Liver (tissue), 9 donors: Measurements from ENCODE around the gene ADGRV1. TPM values are rescaled to one million over a fixed set of nuclear protein-coding genes. Genes with fewer than 3 reads are reported as not detected.

Experiments used
- DNase-seq: peaks from one replicate; pipeline ENCODE4 v3.0.0-alpha.2; 2017; ENCODE audit warnings: low spot score
- H3K27ac ChIP-seq, 2 donors: one replicate each; pipeline ENCODE4 v1.7.0; 2013; ENCODE audit warnings: inconsistent platforms in 2 of 2, low read length in 2 of 2, control low read depth in 1 of 2, low read depth in 1 of 2, mild to moderate bottlenecking in 1 of 2
- H3K27me3 ChIP-seq, 4 donors: one replicate each; pipeline versions ENCODE4 v1.6.1 to v1.7.0; 2013; ENCODE audit warnings: low read length in 3 of 4, inconsistent platforms in 1 of 4, mild to moderate bottlenecking in 1 of 4, moderate library complexity in 1 of 4; ENCODE audit not compliant: control insufficient read depth in 4 of 4, insufficient read depth in 4 of 4
- H3K36me3 ChIP-seq, 4 donors: one replicate each; pipeline versions ENCODE4 v1.6.1 to v1.7.0; 2013; ENCODE audit warnings: low read length in 3 of 4, mild to moderate bottlenecking in 3 of 4, low read depth in 1 of 4, moderate library complexity in 1 of 4; ENCODE audit not compliant: control insufficient read depth in 4 of 4, insufficient read depth in 3 of 4
- H3K4me1 ChIP-seq, 4 donors: one replicate each; pipeline versions ENCODE4 v1.6.1 to v1.7.0; 2013; ENCODE audit warnings: low read length in 3 of 4, mild to moderate bottlenecking in 3 of 4, moderate library complexity in 1 of 4; ENCODE audit not compliant: control insufficient read depth in 4 of 4, insufficient read depth in 4 of 4
- H3K4me3 ChIP-seq, 3 donors: one replicate each; pipeline versions ENCODE4 v1.6.1 to v1.7.0; 2013; ENCODE audit warnings: low read length in 3 of 3, control low read depth in 1 of 3, low read depth in 1 of 3, mild to moderate bottlenecking in 1 of 3
- H3K9ac ChIP-seq, 2 donors: one replicate each; pipeline ENCODE4 v1.7.0; 2013; ENCODE audit warnings: low read length in 2 of 2, mild to moderate bottlenecking in 2 of 2, moderate library complexity in 2 of 2, control low read depth in 1 of 2, low read depth in 1 of 2
- H3K9me3 ChIP-seq, 4 donors: one replicate each; pipeline versions ENCODE4 v1.6.1 to v1.7.0; 2013; ENCODE audit warnings: low read length in 3 of 4; ENCODE audit not compliant: control insufficient read depth in 4 of 4
- EGR1 ChIP-seq, 2 donors: IDR thresholded peaks; 2 replicates each; pipeline ENCODE4 v1.6.1; 2016 to 2018; ENCODE audit warnings: antibody characterized with exemption in 2 of 2, low read depth in 2 of 2
- FOXA1 ChIP-seq: IDR thresholded peaks from 2 replicates; pipeline ENCODE4 v1.6.1; 2016; ENCODE audit warnings: antibody characterized with exemption
- FOXA2 ChIP-seq: IDR thresholded peaks from 2 replicates; pipeline ENCODE4 v1.6.1; 2016; ENCODE audit warnings: antibody characterized with exemption
- GABPA ChIP-seq, 2 donors: IDR thresholded peaks in 1 of 2; conservative IDR thresholded peaks in 1 of 2; 2 replicates each; pipeline ENCODE4 v1.6.1; 2016; ENCODE audit warnings: antibody characterized with exemption in 2 of 2, mild to moderate bottlenecking in 1 of 2, moderate library complexity in 1 of 2
- HNF4A ChIP-seq, 2 donors: conservative IDR thresholded peaks; 2 replicates each; pipeline ENCODE4 v1.6.1; 2016; ENCODE audit warnings: antibody characterized with exemption in 2 of 2, mild to moderate bottlenecking in 2 of 2
- HNF4G ChIP-seq: IDR thresholded peaks from 2 replicates; pipeline ENCODE4 v1.6.1; 2016; ENCODE audit warnings: antibody characterized with exemption
- JUND ChIP-seq, 2 donors: IDR thresholded peaks; 2 replicates each; pipeline ENCODE4 v1.6.1; 2016; ENCODE audit warnings: antibody characterized with exemption in 2 of 2
- NR2F2 ChIP-seq: IDR thresholded peaks from 2 replicates; pipeline ENCODE4 v1.6.1; 2016; ENCODE audit warnings: antibody characterized with exemption
- RAD21 ChIP-seq, 2 donors: IDR thresholded peaks; 2 replicates each; pipeline ENCODE4 v1.6.1; 2016; ENCODE audit warnings: antibody characterized with exemption in 2 of 2, mild to moderate bottlenecking in 2 of 2
- RXRA ChIP-seq, 2 donors: IDR thresholded peaks; 2 replicates each; pipeline ENCODE4 v1.6.1; 2017 to 2018; ENCODE audit warnings: antibody characterized with exemption in 2 of 2, mild to moderate bottlenecking in 1 of 2
- SP1 ChIP-seq: IDR thresholded peaks from 2 replicates; pipeline ENCODE4 v1.6.1; 2018; ENCODE audit warnings: antibody characterized with exemption, mild to moderate bottlenecking
- TAF1 ChIP-seq: conservative IDR thresholded peaks from 2 replicates; pipeline ENCODE4 v1.6.1; 2016; ENCODE audit warnings: antibody characterized with exemption, mild to moderate bottlenecking
- YY1 ChIP-seq: IDR thresholded peaks from 2 replicates; pipeline ENCODE4 v1.6.1; 2016; ENCODE audit warnings: antibody characterized with exemption, mild to moderate bottlenecking
- WGBS: extraction: QIAGEN DNeasy Blood & Tissue Kit; methylation state at CpG from one replicate; pipeline ENCODE4 v1.1.7; 2013; 5-methylcytosine and 5-hydroxymethylcytosine counted together
- polyA plus RNA-seq, 2 donors: library from polyadenylated mRNA; stranded (reverse) in 1 of 2; unstranded in 1 of 2; fragments of 200-250 nt in 1 of 2; fragments of >200 nt in 1 of 2; fragmentation: Nextera tagmentation in 1 of 2; extraction: Ambion mirVana in 1 of 2; gene quantifications; one replicate each; pipeline versions ENCODE4 v1.2.1 to v1.2.3, GENCODE V29; 2013 to 2015
- total RNA-seq, 2 donors: library from RNA; depleted of rRNA; stranded (reverse); fragments of >200 nt; gene quantifications; one replicate each; pipeline ENCODE4 v1.2.3, GENCODE V29; 2014
- TF ChIP-seq, protein P1 (sequence below): IDR thresholded peaks from 2 replicates; pipeline ENCODE4 v1.6.1; 2016; ENCODE audit warnings: antibody characterized with exemption
- TF ChIP-seq, protein P2 (sequence below): IDR thresholded peaks from 2 replicates; pipeline ENCODE4 v1.6.1; 2016; ENCODE audit warnings: antibody characterized with exemption, mild to moderate bottlenecking
- TF ChIP-seq, protein P3 (sequence below): IDR thresholded peaks from 2 replicates; pipeline ENCODE4 v1.6.1; 2016; ENCODE audit warnings: antibody characterized with exemption
- TF ChIP-seq, protein P4 (sequence below): IDR thresholded peaks from 2 replicates; pipeline ENCODE4 v1.6.1; 2016; ENCODE audit warnings: antibody characterized with exemption
- TF ChIP-seq, protein P5 (sequence below): fragments of 150-350 bp; IDR thresholded peaks from 2 replicates; pipeline ENCODE4 v1.5.1; 2017; ENCODE audit warnings: improper control_type of control experiment, low read depth, low read length; ENCODE audit not compliant: missing input control
- donor health status: healthy.
- donor health status: healthy.
- donor health status: healthy.
- donor health status: healthy.
- donor health status: healthy.

ADGRV1 gene
- total and polyA plus RNA-seq, 4 donors: 5.1 to 15.5 (median 9.6) TPM

DNA sequence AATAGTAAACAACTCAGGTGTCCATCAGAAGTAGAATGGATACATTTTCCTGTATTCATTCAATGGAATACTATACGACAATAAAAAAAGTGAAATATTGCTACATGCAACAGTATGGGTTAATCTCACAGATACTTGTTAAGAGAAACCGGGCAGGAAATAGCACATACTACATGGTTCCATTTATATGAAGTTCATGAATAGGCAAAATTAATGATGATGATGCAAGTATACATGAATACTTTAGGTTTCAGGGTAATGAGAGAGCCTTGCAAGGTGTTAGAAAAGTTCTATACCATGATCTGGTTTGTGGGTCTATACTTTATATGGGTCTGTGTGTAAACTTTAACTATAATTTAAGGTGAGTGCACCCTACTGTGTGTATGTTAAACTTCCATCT, 390.4 kb downstream of the ADGRV1 start (continued):
- TF ChIP-seq, protein P1, sequence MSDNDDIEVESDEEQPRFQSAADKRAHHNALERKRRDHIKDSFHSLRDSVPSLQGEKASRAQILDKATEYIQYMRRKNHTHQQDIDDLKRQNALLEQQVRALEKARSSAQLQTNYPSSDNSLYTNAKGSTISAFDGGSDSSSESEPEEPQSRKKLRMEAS: no peak
- no peak for TF ChIP-seq SP1

DNA sequence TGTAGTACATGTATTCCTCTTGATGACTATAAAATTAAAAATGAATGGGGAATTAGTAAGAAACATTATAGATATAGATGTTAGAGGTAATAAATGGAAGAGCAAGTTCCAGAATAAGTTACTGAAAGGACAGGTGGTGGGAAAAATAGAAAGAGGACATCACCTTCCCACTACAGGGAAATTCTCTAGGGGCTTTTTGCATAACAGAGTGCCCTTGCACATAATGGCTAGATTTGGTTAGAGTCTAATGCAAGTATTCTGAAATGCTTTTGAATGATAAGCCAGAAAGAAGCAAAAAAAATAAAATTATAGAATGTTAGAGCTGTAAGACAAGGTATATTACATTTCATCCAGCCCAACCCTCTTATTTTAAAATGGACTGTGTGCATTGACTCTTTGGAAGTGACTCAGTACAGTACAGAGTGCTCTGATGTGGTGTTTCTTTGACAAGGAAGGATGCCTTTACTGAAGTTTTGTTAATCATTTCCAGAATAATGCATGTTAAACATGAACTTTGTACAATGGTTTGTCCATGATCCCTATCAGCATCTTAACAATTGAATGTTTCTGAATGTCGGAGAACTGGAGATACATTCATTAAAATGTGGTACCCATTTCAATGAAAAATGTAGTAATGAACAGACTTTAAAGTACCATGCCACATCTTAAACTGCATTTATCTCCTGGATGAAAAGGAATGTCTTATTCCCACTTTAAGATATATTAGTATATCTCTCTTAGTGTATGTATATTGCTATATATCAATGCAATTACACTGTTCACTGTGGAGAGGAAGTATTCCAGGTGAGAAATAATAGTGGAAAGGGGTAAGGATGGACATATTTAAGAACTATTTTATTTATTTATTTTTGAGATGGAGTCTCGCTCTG, 391.1 kb downstream of the ADGRV1 start:
- no peak for DNase-seq
- WGBS: 74% methylated on average over 2 of the region's 2 CpGs

More for the DNA sequence above, 391.1 kb downstream of the ADGRV1 start:
- Histone ChIP-seq H3K9me3 (no peaks in the 10 kb centered on the region), H3K36me3 (no peaks in the 10 kb centered on the region), H3K4me3 (no peak overlapping the region), H3K27ac (no peak overlapping the region), H3K9ac (no peak overlapping the region), H3K4me1 (peaks cover 0 to 4% (median 0%) of the 10 kb centered on the region in 4 donors), H3K27me3 (no peaks in the 10 kb centered on the region)
- TF ChIP-seq EGR1 (IDR thresholded peaks at IDR 0.05; ENCODE audit: low read depth in 2 of 2) (no peak), YY1 (peak; percentile 23), HNF4A (conservative IDR thresholded peaks at IDR 0.05) (peak; percentile 52 to 60), NR2F2 (no peak), JUND (IDR thresholded peaks at IDR 0.05) (no peak), TAF1 (no peak), HNF4G (no peak), FOXA2 (no peak), SP1 (peak; percentile 21), FOXA1 (no peak), RAD21 (IDR thresholded peaks at IDR 0.05) (peak; percentile 6 to 17), RXRA (IDR thresholded peaks at IDR 0.05) (peak in 1 of 2 donors; percentile 7), GABPA (IDR thresholded peaks at IDR 0.05 in 1 of 2, conservative IDR thresholded peaks at IDR 0.05 in 1 of 2) (no peak)
- TF ChIP-seq, protein P2, sequence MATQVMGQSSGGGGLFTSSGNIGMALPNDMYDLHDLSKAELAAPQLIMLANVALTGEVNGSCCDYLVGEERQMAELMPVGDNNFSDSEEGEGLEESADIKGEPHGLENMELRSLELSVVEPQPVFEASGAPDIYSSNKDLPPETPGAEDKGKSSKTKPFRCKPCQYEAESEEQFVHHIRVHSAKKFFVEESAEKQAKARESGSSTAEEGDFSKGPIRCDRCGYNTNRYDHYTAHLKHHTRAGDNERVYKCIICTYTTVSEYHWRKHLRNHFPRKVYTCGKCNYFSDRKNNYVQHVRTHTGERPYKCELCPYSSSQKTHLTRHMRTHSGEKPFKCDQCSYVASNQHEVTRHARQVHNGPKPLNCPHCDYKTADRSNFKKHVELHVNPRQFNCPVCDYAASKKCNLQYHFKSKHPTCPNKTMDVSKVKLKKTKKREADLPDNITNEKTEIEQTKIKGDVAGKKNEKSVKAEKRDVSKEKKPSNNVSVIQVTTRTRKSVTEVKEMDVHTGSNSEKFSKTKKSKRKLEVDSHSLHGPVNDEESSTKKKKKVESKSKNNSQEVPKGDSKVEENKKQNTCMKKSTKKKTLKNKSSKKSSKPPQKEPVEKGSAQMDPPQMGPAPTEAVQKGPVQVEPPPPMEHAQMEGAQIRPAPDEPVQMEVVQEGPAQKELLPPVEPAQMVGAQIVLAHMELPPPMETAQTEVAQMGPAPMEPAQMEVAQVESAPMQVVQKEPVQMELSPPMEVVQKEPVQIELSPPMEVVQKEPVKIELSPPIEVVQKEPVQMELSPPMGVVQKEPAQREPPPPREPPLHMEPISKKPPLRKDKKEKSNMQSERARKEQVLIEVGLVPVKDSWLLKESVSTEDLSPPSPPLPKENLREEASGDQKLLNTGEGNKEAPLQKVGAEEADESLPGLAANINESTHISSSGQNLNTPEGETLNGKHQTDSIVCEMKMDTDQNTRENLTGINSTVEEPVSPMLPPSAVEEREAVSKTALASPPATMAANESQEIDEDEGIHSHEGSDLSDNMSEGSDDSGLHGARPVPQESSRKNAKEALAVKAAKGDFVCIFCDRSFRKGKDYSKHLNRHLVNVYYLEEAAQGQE: no peak
- TF ChIP-seq, protein P3, sequence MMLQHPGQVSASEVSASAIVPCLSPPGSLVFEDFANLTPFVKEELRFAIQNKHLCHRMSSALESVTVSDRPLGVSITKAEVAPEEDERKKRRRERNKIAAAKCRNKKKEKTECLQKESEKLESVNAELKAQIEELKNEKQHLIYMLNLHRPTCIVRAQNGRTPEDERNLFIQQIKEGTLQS: no peak
- TF ChIP-seq, protein P4, sequence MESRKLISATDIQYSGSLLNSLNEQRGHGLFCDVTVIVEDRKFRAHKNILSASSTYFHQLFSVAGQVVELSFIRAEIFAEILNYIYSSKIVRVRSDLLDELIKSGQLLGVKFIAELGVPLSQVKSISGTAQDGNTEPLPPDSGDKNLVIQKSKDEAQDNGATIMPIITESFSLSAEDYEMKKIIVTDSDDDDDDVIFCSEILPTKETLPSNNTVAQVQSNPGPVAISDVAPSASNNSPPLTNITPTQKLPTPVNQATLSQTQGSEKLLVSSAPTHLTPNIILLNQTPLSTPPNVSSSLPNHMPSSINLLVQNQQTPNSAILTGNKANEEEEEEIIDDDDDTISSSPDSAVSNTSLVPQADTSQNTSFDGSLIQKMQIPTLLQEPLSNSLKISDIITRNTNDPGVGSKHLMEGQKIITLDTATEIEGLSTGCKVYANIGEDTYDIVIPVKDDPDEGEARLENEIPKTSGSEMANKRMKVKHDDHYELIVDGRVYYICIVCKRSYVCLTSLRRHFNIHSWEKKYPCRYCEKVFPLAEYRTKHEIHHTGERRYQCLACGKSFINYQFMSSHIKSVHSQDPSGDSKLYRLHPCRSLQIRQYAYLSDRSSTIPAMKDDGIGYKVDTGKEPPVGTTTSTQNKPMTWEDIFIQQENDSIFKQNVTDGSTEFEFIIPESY: no peak
- TF ChIP-seq, protein P5, sequence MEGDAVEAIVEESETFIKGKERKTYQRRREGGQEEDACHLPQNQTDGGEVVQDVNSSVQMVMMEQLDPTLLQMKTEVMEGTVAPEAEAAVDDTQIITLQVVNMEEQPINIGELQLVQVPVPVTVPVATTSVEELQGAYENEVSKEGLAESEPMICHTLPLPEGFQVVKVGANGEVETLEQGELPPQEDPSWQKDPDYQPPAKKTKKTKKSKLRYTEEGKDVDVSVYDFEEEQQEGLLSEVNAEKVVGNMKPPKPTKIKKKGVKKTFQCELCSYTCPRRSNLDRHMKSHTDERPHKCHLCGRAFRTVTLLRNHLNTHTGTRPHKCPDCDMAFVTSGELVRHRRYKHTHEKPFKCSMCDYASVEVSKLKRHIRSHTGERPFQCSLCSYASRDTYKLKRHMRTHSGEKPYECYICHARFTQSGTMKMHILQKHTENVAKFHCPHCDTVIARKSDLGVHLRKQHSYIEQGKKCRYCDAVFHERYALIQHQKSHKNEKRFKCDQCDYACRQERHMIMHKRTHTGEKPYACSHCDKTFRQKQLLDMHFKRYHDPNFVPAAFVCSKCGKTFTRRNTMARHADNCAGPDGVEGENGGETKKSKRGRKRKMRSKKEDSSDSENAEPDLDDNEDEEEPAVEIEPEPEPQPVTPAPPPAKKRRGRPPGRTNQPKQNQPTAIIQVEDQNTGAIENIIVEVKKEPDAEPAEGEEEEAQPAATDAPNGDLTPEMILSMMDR: no peak
- TF ChIP-seq, protein P1: no peak
